LNCAP (cell line): ENCODE results near the gene JPT2.

Source experiments
- CTCF ChIP-seq: fragments of 450-650 bp; IDR thresholded peaks from 2 replicates; pipeline ENCODE4 v1.5.1; 2017; ENCODE audit warnings: mild to moderate bottlenecking

Gene JPT2

GRCh38 chr16:1642753-1643152 is 35.3 kb upstream of the JPT2 start:
- no peak for TF ChIP-seq CTCF

DNA sequence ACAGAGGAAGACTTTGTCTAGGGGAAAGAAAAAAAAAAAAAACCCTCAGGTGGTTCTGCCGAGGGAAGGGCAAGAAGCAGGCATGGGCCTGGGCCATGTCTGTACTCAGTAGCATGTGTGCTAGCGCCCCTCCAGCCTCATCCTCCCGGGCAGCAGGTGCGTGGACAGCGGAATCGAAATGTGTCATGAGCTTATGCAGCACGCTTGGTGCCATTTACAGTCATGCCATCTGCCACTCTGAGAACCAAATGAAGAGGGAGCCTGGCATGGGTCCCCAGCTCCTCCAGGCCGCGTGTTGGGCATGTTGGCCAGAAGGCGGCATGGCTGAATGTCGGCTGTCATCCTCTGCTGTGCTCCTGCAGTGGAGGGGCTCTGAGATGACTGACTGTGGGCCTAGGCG is 34.6 kb upstream of the JPT2 start:
- no peak for TF ChIP-seq CTCF

DNA sequence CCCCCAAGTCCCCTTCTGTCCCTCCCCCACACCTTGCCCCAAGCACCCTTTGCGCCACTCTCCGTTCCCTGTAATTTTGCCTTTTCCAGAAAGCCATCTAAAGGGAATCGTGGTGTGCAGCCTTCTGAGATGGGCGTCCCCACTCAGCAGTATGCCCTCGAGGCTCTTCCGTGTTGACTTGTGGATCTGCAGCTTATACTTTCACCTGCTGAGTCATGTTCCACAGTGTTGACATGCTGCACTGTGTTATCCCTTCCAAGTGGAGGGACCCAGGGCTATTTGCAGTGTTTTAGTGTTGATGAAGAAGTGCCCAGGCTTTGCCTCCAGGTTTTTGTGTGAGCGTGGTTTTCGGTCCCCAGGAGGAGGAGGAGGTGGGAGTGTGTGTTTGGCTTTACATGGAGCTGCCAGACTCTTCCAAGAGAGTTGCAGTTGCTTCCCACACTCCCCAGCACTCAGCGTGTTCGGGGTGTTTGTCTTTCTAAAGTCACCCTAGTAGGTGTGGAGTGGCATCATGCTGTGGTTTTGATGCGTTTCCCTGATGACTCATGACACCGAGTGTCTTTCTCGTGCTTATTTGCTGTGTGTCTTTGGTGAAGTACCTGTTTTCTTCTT is 32.1 kb upstream of the JPT2 start:
- no peak for TF ChIP-seq CTCF

DNA sequence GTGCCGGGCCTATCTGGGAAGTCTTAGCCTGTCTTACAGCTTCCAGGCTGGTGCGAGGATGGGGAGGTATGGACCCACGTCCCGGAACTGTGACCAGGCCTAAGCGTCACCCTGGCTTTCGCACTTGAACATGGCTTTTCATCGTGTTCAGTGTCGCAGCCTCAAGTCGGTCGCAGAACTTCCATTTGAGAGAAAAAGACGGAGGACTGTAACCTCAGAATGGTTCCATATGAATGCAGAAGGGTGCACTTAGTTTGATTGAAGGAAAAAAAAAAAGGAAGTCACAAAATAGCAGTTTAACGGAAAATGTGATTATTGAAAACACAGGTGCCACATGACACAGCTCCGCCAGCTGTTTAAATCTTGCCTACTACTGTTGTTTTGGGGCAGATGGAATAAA is 30.2 kb upstream of the JPT2 start:
- no peak for TF ChIP-seq CTCF

DNA sequence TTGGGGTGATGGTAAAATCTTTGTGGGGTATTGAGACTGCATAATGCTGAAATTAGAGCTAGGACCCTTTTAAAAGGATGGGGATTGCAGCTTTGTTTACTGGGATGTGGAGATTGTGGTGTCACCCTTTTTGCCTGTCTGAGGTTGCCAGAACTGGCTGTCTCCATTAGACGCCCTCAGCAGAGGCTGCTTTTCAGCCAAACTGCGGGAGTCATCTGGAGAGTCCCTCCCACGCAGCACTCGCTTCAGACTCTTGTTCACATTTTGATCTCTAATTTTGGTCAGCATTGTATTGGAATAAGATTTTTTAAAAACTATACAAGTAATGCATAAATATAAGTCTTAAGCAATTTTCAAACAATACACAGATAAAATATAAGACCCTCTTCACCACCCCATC is 27.9 kb upstream of the JPT2 start:
- TF ChIP-seq CTCF = no peak

GRCh38 chr16:1651094-1651973 is 26.7 kb upstream of the JPT2 start:
- TF ChIP-seq CTCF = no peak

DNA sequence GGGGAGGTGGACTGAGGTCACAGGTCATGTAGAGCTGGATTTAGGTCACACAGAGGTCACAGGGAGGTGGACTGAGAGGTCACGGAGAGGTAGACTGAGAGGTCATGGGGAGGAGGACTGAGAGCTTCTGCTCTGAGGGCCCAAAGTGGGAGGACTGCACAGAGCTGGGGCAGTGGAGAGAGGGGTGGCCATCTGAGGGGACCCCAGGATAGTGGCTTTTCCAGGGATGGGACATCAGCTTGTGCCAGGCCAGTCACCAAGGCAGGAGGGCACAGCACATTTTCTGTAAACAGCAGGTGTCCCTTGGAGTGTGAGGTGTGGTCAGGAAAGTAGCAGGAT is 26.1 kb upstream of the JPT2 start:
- no peak for TF ChIP-seq CTCF
